NT2/D1 (cell line): Measurements from ENCODE around the gene CYP27B1.

ENCODE experiments used
- SUZ12 ChIP-seq: IDR thresholded peaks from 2 replicates; pipeline ENCODE4 v1.6.1; 2011; ENCODE audit not compliant: insufficient read length, insufficient read depth; ENCODE audit errors: extremely low read depth
- YY1 ChIP-seq: IDR thresholded peaks from 2 replicates; pipeline ENCODE4 v1.6.1; 2011; ENCODE audit not compliant: insufficient read length, insufficient read depth

DNA sequence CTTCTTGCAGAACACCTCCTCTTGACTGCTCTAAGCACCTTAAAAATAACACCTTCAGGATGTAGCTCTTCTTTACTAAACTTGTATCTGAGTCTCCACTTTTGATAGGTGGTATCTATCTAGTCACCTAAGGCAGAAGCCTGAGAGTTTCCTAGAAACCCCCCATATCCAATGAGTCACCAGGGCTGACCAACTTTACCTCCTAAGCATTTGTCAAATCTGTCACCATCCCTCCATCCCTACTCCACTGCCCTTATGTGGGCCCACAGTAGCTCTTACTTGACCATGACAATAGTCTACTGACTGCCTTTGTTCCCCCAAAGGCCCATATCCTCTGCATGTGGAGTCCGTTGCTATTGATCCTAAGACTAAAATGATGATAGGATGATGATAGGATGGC lies 35.7 kb upstream of the CYP27B1 start:
- TF ChIP-seq SUZ12 = no peak
- no peak for TF ChIP-seq YY1
